A673 (cell line): Measurements from ENCODE around the gene THG1L. TPM values are rescaled to one million over a fixed set of nuclear protein-coding genes. Genes with fewer than 3 reads are reported as not detected.

Experiments used
- BruUV-seq: library from RNA; stranded (reverse); fragments of 400-500 nt; replicated peaks from 2 replicates; lab custom pipeline; 2021; lab: Mats Ljungman, UMichigan
- CTCF ChIA-PET: fragments of 300-600 bp; sonication (Branson Sonifier 250); formaldehyde crosslinking; loops from one replicate; lab custom pipeline; 2022; ENCODE audit warnings: antibody characterized with exemption; lab: Charles Lee
- POLR2A ChIA-PET: fragments of 300-600 bp; sonication (Branson Sonifier 250); formaldehyde crosslinking; loops from one replicate; lab custom pipeline; 2022; ENCODE audit warnings: antibody characterized with exemption; ENCODE audit not compliant: low non-redundant PET; lab: Charles Lee
- DNase-seq: peaks from one replicate; pipeline ENCODE4 v3.0.0-alpha.2; 2015; ENCODE audit warnings: low spot score
- H3K27ac ChIP-seq: fragments of 200-600 bp; sonication (generic); 2 replicates; pipeline ENCODE4 v1.5.1; 2016; ENCODE audit warnings: mixed run types, low read depth, mild to moderate bottlenecking, mixed read lengths, antibody characterized with exemption, low read length; ENCODE audit not compliant: poor library complexity, severe bottlenecking
- H3K27me3 ChIP-seq: fragments of 200-600 bp; sonication (generic); replicated peaks from 2 replicates; pipeline ENCODE4 v1.6.1; 2017; ENCODE audit warnings: mixed run types, low read depth, mild to moderate bottlenecking, mixed read lengths, antibody characterized with exemption, low read length; ENCODE audit not compliant: insufficient read depth, poor library complexity
- H3K36me3 ChIP-seq: fragments of 200-600 bp; sonication (generic); 2 replicates; pipeline ENCODE4 v1.6.1; 2016; ENCODE audit warnings: mixed run types, mild to moderate bottlenecking, mixed read lengths, antibody characterized with exemption, low read length; ENCODE audit not compliant: insufficient read depth, poor library complexity, severe bottlenecking
- H3K4me1 ChIP-seq: fragments of 200-600 bp; sonication (generic); 2 replicates; pipeline ENCODE4 v1.6.1; 2017; ENCODE audit warnings: mixed run types, mild to moderate bottlenecking, mixed read lengths, antibody characterized with exemption, low read length; ENCODE audit not compliant: insufficient read depth, poor library complexity, severe bottlenecking
- H3K4me3 ChIP-seq: fragments of 200-600 bp; sonication (generic); 2 replicates; pipeline ENCODE4 v1.5.1; 2016; ENCODE audit warnings: low read depth, mixed run types, mild to moderate bottlenecking, mixed read lengths, low read length; ENCODE audit not compliant: poor library complexity, severe bottlenecking
- H3K9me3 ChIP-seq: fragments of 200-600 bp; sonication (generic); 2 replicates; pipeline ENCODE4 v1.6.1; 2016; ENCODE audit warnings: mixed run types, low read depth, mild to moderate bottlenecking, mixed read lengths, antibody characterized with exemption, low read length; ENCODE audit not compliant: poor library complexity, severe bottlenecking
- CTCF ChIP-seq: fragments of 300-800, 200-600 bp; sonication (generic); conservative IDR thresholded peaks from 2 replicates; pipeline ENCODE4 v1.5.1; 2017; ENCODE audit warnings: low read depth, mild to moderate bottlenecking, antibody characterized with exemption, low read length, moderate library complexity, mixed read lengths
- EZH2 ChIP-seq: fragments of 200-600 bp; sonication (generic); IDR thresholded peaks from 2 replicates; pipeline ENCODE4 v1.6.1; 2017; ENCODE audit warnings: borderline replicate concordance, low read depth, mild to moderate bottlenecking, mixed read lengths, antibody characterized with exemption, low read length; ENCODE audit not compliant: poor library complexity, severe bottlenecking
- intact Hi-C: fragments of 100-400 bp; cut with micrococcal nuclease; formaldehyde crosslinking; loops from one replicate; pipeline ENCODE4 v1.10.0; 2022; ENCODE audit not compliant: unreplicated experiment
- total RNA-seq: library from RNA; stranded (reverse); gene quantifications from 2 replicates; pipeline ENCODE4 v1.2.3, GENCODE V29; 2021

Gene THG1L
- total RNA-seq, 1 experiment from 2014 or later, result 11.8 TPM

GRCh38 chr5:157785801-157786200 lies 54.6 kb downstream of the THG1L start:
- POLR2A ChIA-PET, result no interaction called here
- no TSS peak for BruUV-seq
- intact Hi-C loops, result no loop called here

More at GRCh38 chr5:157785801-157786200, 54.6 kb downstream of the THG1L start:
- H3K27me3 ChIP-seq, result no peaks in the 10 kb centered on the region
- no peak overlapping the region for H3K4me3 ChIP-seq
- DNase-seq, result no peak
- no peak for TF ChIP-seq EZH2
- TF ChIP-seq CTCF, result no peak
- CTCF ChIA-PET, result interaction anchor here (0.5 kb wide), 1 partner anchor 72 kb away, joined by 4 read pairs; no protein-coding TSS in a partner anchor
- peaks cover 13% of the 10 kb centered on the region for H3K36me3 ChIP-seq
- H3K4me1 ChIP-seq, result no peaks in the 10 kb centered on the region
- no peak overlapping the region for H3K27ac ChIP-seq
- no peaks in the 10 kb centered on the region for H3K9me3 ChIP-seq

Other genes starting within 250 kb of the THG1L start
- gene ADAM19, start 155.6 kb upstream of the THG1L start, total RNA-seq, result 1.7 and 2.3 TPM in 2 replicates
- not detected in 2 replicates for gene SOX30, start 79.0 kb upstream of the THG1L start, total RNA-seq
- gene C5orf52, start 59.9 kb upstream of the THG1L start, total RNA-seq, result not detected in 2 replicates
- gene LSM11, start 12.3 kb downstream of the THG1L start, total RNA-seq, result 3.6 and 4.2 TPM in 2 replicates
- gene CLINT1, start 127.7 kb downstream of the THG1L start, total RNA-seq, result 69.6 and 71.4 TPM in 2 replicates